Suprapubic skin (tissue), 3 donors: ENCODE measurements around the gene HCK.

ENCODE experiments used
- CTCF ChIP-seq, 2 donors: fragments of 200-600 bp in 1 of 2; fragments of 450-650 bp in 1 of 2; sonication (generic) in 1 of 2; IDR thresholded peaks; one replicate each; pipeline ENCODE4 v1.5.1; 2016 to 2019; ENCODE audit warnings: antibody characterized with exemption in 2 of 2, mild to moderate bottlenecking in 1 of 2, moderate library complexity in 1 of 2
- EP300 ChIP-seq: sonication (generic); formaldehyde crosslinking; IDR thresholded peaks from one replicate; pipeline ENCODE4 v1.6.1; 2017; ENCODE audit warnings: antibody characterized with exemption
- POLR2A ChIP-seq, 2 donors: fragments of 450-650 bp; IDR thresholded peaks; one replicate each; pipeline ENCODE4 v1.6.1; 2017; ENCODE audit warnings: antibody characterized with exemption in 2 of 2, mild to moderate bottlenecking in 2 of 2, moderate library complexity in 2 of 2

DNA sequence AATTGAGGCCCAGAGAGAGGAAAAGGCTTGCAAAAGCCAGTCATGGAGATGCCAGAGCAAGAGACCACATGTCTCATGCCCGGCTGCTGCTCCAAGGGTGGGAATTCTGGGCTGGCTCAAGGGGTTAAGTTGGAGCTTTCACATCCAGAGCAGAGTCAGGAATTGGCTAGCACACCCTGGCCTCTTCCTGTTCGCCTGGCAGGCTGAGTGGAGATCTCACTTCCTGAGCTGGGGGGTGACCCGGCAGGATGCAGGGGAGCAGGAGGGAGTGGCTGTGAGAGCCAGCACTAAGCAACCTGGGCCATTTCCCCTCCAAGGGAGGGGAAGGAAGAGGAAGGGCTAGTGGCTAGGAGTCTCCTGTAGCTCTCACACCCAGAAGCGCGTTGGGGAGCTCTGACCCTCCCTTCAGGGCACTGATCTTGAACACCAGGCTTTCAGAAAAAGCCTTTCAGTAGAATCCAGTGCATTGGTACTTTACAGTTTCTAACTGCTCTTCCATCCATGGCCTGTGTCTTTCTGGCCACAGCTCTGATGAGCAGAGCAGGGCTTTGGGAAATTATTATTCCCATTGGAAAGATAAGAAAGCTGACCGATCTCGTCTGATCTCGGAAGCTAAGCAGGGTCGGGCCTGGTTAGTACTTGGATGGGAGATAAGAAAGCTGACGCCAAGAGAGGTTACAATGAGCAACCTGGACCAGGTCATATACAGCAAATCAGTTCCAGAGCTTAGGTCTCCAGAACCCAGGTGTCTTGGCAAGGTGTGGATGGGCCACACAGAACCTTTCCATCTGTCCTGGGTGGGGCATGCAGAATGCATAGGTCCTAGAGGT is 44.0 kb upstream of the HCK start:
- no peak for TF ChIP-seq EP300
- no peak for TF ChIP-seq CTCF (IDR thresholded peaks at IDR 0.05)
- TF ChIP-seq POLR2A (IDR thresholded peaks at IDR 0.05), result no peak
